KBM-7 (cell line): ENCODE results near the gene COL15A1.

ENCODE experiments used
- DNase-seq: peaks from one replicate; pipeline ENCODE4 v3.0.0-alpha.2; 2015
- in situ Hi-C: fragments of 300-500 bp; cut with MboI; formaldehyde crosslinking; loops from 2 replicates; pipeline ENCODE4 v1.14.3; 2020; ENCODE audit warnings: low sequenced_read_pairs, low pct_unique_long_range_greater_than_20kb, mixed read lengths

COL15A1 gene

DNA sequence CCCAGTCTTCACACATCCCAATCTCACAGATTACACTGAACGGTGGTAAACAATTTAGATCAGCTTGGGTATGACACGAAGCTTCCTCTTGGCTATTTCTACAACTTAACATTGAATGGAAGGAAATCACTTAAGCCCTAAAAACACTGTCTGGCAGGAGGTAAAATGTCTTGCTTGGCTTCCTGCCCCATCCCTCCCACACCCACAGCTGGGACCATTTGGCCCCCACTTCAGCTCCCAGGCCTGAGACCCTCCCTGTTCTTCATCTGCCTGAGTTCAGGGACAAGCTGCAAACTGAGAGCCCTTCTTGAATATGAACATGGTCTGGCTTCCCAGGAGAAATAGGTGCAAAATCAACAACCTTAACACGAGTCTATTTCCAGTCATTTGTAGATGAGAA, 3.4 kb upstream of the COL15A1 start:
- in situ Hi-C loops, result no loop called here

DNA sequence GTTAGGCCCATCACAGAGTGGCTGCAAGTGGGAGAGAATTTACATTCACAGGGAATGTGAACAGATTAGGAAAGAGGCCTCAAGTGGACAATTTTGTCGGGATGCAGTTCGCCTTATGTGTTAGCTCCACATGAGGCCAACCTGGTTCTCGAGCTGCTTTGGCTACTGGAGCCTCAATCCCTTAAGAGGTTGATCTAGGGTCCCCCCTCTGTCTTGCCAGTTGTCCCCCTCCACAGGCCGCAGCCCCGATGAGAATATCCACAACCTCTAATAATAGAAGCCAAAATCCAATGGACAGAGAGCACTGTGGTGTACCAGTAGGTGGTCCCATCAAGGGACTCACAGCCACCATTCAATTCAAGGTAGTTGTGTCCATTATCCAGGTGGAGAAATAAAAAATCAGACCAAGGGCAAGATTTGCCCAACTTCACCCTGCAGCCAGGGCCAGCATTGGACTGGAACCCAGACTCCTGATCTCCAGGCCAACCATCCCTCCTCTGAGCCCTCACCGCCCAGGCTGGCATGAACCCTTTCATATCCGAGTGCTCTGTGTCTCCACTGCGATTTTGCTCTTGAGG, 1.7 kb upstream of the COL15A1 start:
- in situ Hi-C loops, result no loop called here
- DNase-seq, result no peak

More for the DNA sequence above, 3.4 kb upstream of the COL15A1 start:
- no peak for DNase-seq

DNA sequence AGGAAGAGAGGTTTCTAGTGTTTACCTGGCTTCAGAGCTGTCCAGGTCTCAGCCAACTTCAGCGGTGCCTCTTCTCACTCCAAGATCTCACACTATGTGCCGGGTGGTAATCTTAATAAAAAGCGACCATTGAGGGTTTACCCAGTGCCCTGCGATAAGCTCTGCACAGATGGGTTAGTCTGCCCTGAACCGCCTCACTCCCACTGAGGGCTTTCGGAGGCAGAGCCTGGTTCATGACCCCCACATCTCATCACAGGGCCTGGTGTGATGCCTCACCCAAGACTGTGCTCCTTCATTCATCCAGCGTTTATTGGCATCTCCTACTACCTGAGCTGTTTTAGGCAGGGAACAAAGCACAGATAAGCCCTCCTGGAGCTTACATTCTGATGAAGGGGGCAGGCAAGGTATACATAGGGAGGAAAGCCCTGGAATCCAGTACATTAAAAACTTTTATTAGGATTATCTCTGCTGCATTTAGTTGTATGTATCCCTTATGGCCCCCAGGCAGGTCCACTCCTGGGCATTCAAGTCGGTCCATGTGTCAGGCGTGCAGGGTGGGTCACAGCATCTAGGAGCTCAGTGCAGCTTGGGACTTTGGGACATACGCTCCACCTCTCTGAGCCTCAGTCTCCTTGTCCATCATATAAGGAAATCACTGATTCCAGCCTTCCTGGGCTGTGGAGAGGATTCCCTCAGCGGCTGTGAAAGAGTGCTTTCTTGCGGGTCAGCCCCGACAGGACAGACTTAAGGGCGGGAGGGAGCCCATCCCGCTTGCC, 613 bp upstream of the COL15A1 start:
- in situ Hi-C loops, result no loop called here
- no peak for DNase-seq

DNA sequence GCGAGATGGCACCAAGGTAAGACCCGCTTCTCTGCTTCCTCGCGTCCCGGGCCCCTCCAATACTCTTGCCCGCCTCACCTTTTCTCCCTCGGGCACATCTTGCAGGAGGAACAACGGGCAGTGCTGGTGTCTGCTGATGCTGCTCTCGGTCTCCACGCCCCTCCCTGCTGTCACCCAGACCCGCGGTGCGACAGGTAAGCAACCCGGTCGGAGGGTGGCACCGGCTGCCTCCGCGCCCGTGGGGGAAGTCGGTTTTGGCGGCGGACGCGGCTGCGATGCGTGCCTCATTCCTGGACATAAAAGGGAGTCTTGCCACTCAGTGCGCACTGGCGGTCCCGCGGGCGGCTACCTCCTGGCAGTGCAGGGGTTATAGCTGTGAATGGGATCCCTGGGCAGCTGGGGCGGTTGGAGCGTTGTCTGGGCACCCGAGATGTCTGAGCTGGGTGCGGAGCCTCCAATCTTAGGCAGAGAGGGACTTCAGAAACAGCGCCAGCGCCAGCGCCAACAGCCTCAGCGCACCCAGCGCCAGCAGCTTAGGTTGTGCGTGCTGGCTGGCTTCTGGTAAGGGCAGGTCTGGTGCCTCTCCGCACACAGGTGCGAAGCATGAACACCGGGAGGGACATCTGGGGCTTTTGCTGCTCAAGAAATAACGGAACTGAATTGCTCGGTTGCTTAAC, 488 bp downstream of the COL15A1 start:
- in situ Hi-C loops, result no loop called here
- no peak for DNase-seq

DNA sequence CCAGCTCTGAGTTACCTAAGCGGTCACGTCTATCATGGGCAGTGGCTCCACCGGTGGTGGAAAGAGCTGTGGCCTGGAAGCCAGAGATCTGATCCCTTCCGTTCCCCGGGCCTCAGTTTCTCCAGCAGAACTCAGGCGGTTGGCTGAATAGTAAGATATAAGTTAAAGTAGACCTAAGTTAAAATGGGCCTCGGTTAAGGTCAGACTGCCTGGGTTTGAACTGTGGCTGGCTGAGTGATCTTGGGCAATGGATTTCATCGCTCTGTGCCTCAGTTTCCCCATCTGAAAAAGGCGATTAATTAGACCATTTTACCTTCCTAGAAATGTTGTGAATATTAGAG, 997 bp downstream of the COL15A1 start:
- in situ Hi-C loops, result no loop called here
- DNase-seq, result no peak

DNA sequence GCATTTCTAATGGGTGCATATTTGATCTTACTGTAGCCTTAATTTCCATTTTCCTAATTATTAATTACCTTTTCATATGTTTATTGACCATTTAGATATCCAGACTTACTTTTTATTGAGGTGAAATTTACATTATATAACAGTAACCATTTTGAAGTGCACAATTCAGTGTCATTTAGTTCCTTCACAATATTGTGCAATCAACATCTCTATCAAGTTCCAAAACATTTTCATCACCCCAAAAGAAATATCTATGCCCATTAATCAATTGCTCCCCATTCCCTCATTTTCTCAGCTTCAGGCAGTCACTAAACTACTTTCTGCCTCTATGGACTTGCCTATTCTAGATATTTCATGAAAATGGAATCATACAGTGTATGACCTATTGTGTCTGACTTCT, 5.9 kb downstream of the COL15A1 start:
- in situ Hi-C loops, result no loop called here
- DNase-seq, result no peak

DNA sequence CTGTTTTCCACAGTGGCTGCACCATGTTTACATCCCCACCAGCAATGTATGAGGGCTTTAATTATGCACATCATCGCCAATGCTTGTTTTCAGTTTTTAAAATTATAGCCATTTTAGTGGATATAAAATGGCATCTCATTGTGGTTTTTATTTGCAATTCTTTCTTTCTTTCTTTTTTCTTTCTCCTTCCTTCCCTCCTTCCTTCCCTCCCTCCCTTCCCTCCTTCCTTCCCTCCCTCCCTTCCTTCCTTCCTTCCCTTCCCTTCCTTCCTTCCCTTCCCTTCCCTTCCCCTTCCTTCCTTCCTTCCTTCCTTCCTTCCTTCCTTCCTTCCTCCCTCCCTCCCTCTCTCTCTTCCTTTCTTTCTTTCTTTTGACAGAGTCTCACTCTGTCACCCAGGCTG, 6.6 kb downstream of the COL15A1 start:
- in situ Hi-C loops, result no loop called here
- no peak for DNase-seq

DNA sequence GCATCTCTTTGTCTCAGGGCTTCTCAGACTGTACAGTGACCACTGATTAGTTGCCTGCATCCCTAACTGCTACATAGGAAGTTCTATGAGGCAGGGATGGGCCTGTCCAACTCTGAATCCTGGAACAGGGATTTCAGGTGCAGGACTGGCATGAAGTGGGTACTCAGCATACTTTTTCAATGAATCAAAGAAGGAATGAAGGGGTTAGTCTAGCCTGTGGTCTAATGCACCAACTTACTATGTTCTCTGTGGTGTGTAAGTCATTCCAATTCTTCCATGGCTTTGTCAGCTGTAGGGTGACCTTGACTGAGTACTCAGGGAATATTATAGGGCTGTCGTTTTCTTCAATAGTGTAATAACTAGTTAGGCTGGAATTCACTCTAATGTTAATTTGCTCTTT, 8.3 kb downstream of the COL15A1 start:
- in situ Hi-C loops, result no loop called here
- no peak for DNase-seq

DNA sequence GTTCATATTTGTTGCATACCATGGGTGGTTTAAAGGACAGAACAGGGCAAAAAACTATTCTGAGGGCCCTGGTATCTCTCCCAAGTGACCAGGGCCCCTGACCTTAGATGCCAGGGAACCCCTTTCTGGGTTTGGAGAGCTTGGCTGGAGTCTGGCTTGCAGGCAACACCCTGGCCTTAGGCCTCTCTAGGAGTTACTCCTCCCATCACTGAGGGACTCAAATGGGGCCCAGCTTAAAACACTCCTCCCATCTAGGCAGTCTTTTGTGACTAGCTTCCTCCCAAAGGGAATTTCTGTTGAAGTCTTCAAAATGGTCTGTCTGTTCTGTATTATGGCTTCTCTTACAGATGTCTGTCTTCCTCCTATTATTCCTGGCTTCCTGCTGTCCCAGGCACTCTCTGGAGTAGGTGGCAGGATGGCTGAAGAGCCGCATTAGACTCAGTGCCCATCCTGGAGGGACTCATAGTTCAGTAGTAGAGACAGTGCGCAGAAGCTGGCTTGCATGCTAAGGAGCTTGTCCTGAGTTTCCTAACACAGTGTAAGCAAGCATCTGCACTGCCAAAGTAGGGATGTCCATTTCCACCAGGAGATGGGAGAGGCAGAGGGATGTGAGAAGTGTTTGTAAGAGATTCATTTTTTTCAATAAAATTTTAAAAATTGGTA, 10.0 kb downstream of the COL15A1 start:
- no peak for DNase-seq
- in situ Hi-C loops, result no loop called here

DNA sequence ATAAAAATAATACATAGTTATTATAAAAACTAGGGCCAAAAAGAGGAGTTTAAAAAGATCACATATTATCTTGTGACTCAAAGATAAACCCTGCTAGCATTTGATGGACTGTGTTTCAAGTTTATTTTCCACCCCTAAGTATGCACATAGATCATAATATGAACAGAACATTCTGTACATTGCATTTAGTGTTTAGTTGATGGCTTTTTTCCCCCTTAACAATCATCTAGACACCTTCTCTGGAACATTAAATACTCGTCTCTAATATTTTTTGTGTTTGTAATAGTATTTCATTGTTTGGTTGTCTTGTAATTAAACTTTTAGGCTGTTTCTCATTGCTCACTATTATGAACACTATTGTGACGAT, 10.5 kb downstream of the COL15A1 start:
- in situ Hi-C loops, result no loop called here
- DNase-seq, result no peak

DNA sequence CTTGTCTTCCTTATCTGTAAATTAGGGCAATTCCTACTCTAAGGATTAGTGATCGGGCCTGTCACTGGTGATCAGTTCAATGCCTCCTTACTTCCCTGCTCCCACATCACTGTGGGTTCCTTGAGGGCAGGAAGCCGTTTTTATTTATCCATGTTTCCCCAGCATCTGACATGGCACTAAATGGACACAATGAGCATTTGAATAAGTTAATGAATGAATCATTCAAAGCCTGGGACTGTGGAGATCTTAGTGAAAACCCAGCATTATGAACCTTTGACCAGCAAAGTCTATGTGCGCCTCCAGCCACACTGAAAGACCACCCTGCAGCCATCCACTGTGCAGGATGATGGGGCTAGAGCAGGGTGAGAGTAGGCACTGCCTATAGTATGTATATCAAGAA, 11.6 kb downstream of the COL15A1 start:
- no peak for DNase-seq
- in situ Hi-C loops, result no loop called here

DNA sequence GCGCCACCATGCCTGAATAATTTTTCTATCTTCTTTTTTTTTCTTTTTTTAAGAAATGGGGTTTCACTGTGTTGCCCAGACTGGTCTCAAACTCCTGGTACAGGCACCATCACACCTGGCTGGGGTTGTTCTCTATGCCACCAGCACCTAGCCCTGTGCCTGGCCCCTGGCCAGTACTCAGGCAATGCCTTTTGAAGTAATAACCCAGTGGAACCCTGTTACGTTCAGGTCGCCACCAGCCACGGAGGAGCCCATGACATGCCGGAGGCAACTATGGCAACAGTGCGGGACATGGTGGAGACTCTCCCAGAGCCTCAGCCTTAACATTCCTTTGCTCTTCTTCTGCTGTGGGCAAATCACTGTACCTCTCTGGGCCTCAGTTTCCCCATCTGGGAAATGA, 14.1 kb downstream of the COL15A1 start:
- DNase-seq, result no peak
- in situ Hi-C loops, result no loop called here

DNA sequence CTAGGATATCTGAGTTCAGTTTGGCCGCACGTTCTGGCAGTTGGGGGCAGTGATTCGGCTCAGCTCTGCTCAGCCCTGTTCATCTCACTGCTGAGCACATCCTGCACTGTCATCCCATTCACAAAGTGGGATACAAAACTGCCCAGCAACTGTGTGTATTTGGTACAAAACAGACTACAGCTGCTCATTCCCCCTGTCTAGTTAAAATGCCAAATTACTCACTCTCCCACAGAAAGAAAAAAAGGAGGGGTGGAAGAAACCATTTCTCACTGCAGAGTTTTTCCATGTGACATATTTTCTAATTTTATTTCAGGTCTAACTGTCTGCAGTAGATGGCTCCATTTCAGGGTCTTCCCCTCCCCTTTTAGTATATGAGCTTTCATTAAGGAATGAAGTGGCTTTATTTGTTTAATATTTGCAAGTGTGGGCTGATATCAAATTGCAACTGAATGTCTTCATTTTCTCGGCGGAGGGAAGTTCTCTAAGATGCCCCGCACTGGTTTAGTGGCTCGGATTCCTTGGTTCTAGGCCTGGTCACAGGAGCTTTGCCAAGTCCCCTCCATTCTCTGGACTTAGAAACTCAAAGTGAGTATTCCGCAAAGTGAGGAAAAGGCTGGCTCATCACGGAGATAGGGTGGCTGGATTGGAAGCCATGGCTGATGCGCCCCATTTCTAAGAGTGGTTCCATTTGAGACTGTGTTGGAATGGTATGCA, 14.7 kb downstream of the COL15A1 start:
- in situ Hi-C loops, result no loop called here
- no peak for DNase-seq

DNA sequence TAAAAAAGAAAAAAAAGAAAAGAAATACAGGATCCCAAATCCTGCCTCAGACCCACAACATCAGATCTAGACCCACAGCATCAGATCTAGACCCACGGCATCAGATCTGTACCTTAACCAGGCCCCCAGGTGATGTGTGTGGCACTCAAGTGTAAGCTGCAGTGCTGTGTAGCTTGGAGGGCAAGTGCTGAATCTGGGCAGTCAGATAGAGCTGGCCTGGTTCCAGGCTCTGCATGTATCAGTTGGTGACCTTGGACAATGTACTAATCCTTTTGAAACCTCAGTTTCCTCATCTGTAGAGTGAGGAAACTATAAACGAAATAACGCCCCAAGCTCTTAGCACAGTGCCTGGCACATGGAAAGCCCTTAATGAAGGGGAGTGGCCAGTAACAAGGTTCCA, 16.7 kb downstream of the COL15A1 start:
- in situ Hi-C loops, result no loop called here
- no peak for DNase-seq

DNA sequence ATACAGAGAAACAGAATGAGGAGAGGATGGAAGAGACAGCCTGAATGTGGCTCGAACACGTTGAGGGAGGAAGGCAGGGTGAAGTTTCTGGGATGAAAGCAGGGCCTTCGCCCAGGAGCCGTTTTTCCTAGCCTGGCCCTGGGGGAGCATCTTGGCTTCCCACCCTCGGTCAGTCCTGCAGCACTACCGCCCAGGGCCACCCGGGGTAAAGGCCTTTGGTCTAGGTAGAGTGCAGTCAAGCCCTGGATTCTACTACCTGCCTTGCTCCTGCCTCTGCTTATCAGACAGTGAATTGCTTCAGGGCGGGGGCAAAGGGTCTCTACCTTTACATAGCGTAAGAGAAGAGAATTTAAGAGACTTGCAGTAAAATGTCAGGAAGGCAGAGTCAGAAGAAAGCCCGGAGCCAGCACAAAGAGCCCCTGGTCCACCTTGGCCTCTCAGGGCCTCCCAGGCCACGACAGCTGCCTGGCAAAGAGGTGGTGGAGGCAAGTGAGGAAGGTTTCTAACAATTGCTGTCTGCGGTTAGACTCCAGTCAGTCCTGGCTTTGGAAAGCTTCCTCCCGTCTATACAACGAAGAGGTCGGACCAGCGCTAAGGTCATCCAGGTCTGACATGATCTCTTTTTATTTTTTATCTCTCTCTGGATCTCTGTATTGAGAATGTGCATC, 17.9 kb downstream of the COL15A1 start:
- DNase-seq, result no peak
- in situ Hi-C loops, result no loop called here

DNA sequence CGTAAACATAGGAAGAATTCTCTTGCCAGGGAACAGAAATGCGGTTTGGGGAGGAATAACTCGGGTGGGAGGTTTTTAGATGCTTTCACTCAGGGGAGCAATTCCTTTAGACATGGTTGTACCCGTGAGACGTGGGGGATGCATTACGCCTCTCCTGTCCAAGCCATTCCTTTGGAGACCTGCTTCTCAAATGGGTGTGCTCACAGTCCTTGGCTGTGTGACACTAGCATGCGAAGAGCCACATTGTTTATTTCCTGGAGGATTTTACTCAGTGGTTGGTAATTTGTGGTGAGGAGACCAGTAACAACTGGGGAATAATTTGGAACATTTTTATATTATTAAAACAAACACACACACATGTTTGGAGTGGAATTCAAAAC, 18.5 kb downstream of the COL15A1 start:
- DNase-seq, result no peak
- in situ Hi-C loops, result no loop called here

DNA sequence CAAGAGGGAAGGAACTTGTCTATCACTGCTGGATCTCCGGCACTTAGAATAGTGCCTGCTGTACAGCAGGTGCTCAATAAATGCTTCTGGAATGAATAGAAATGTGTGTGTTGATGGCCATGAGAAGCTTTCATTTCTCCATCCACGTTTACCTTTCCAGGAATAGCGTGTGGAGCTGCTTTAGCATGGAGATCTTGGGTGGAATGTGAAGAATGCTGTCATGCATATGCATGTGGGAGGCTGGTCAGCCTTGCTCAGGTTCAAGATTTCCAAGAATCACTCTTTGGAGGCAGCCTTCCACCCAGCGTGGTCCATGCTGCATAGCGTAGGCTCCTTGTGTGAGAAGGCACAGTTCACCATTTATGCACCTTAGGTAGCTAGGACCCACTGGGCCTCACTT, 19.2 kb downstream of the COL15A1 start:
- in situ Hi-C loops, result no loop called here

DNA sequence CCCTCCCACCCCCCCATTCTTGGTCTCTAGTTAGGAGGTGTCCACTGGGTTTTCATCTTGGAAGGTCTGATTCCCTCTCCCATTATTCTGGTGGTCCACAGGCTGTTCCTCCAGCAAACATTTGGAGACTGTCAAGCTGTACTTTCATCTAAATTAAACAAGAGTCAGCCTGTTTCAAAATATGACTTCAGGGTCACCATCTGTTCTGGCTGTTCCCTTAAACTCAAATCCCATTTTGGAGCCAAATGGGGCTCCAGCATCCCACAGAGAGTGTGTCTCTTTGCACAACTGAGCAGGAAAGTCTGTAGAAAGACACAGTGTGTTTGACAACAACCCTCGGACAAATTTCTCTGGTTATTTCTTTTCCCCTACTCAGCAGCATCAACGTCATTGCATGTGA, 20.5 kb downstream of the COL15A1 start:
- no peak for DNase-seq
- in situ Hi-C loops, result no loop called here

More for the DNA sequence above, 19.2 kb downstream of the COL15A1 start:
- no peak for DNase-seq

DNA sequence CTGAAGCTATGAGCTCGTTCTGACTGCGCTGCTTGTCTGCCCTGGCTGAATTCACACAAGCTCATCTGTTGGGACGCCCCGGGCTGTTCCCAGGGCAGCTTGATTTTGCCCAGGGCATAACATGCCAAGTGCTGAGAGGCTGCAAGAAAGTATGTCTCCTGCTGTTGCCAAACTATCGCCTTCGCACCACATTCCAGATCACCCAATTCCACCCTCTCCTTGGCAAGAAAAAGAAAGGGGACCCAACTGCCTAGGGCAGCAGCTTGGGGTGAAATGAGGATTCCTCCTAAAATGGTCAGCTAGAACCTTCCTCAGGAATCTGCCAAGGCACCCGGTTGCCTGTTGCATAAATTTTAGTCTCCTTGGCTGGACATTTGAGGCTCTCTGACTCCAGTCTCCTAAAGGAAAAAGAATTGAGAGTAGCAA, 21.2 kb downstream of the COL15A1 start:
- in situ Hi-C loops, result no loop called here
- no peak for DNase-seq
